Brain pericyte (primary cell): ENCODE measurements around the gene TBX2.

Experiments used
- DNase-seq: peaks from one replicate; pipeline ENCODE4 v3.0.0-alpha.2; 2012; ENCODE audit warnings: low read depth, low spot score

The TBX2 gene

DNA sequence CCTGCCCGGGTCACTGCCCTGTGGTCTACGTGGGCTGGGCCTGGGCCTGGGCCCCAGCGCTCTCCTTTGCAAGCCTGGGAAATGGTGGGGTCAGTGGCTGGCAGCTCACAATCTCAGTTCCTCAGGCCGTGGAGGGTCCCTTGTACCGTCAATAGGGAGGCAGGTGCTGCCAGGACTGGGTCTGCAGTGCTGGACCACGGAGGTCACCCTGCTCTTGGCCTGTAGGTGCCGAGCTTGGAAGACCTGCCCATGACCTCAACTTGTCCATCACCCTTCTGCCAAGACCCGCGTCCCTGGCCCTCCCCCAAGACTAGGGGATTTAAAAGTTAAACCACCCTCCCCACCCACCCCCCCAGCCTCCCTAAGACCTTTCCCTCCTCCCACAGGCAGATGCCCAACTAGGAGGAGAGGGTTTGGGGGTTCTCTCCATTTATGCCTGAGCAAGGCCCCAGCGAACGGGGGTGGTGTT lies 2.5 kb downstream of the TBX2 start:
- DNase-seq, result no peak

DNA sequence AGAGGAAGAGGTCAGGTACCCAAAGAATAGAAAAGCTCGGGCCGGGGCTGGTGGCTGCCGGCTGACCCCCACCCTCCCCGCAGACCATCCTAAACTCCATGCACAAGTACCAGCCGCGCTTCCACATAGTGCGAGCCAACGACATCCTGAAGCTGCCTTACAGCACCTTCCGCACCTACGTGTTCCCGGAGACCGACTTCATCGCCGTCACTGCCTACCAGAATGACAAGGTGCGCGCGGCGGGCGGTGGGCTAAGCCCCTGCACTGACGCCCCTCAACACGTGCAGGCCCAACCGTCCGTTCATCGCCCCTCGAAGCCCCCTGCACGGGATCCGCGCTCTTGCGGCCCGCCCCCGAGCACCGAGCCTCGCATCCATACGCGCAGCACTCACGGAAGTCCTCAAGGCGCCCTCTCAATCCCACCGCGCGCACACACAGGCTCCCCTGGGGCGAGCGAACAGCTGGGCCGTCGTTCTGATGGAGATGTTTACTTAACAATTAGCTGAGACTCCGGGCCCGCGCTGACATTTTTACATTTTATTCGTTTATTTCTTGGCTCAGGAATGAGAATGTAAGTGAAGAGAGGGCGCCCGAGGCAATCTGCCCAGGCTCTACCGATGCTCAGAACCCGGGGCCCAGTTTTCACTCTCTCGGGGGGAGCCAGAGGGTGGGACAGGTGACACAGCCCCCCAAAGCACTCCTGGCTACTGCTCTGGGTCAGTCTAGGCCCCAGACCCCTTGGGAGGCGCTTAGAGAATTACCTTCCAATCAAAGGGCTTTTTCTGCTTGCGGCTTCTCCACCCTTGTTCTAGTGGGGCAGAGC lies 3.5 kb downstream of the TBX2 start:
- no peak for DNase-seq

DNA sequence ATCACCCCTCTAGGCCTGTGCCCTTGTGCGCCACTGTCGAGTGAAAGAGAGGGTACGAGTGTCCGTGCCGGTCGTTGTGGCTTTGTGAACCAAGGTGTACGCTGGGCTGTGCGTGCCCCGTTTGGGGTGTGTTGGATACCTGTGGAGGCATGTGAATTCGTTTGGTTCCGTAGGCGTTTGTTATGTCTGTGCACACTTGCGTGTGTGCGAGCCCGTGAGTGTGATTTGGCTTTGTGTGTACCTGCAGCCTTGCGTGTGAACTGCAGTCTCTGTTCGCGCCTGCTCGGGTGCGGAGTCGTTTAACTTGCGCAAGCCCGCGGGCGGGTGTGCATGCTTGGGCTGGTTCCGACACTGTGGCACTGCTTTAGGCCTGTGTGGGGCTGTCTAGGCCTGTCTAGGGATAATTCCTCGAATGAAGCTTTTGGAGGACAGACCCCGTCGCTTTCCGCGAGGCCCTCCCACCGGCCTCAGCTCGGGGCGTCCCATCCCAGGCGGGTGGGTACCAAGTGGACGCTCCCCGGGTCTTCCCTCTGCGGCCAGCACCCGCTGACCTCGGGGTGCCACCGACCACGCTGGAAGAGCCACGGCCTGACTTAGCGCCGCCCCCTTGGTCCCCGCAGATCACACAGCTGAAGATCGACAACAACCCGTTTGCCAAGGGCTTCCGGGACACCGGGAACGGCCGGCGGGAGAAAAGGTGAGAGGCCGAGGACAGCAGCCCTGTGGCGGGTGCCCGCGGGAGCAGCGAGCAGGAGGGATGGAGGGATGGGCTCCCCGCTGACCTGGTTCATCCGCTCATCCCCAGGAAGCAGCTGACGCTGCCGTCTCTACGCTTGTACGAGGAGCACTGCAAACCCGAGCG lies 4.4 kb downstream of the TBX2 start:
- no peak for DNase-seq

DNA sequence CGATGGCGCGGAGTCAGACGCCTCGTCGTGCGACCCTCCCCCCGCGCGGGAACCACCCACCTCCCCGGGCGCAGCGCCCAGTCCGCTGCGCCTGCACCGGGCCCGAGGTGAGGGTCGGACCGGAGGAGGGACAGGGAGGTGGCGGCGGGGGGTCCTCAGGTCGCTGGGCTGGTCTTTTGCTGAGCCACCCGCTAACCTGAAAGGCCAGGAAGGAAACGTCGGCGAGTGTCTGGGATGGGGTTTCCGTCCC lies 4.9 kb downstream of the TBX2 start:
- DNase-seq, result no peak

- DNase-seq, result no peak
Measured at GRCh38 chr17:61404913-61405685, 5.5 kb downstream of the TBX2 start.

DNA sequence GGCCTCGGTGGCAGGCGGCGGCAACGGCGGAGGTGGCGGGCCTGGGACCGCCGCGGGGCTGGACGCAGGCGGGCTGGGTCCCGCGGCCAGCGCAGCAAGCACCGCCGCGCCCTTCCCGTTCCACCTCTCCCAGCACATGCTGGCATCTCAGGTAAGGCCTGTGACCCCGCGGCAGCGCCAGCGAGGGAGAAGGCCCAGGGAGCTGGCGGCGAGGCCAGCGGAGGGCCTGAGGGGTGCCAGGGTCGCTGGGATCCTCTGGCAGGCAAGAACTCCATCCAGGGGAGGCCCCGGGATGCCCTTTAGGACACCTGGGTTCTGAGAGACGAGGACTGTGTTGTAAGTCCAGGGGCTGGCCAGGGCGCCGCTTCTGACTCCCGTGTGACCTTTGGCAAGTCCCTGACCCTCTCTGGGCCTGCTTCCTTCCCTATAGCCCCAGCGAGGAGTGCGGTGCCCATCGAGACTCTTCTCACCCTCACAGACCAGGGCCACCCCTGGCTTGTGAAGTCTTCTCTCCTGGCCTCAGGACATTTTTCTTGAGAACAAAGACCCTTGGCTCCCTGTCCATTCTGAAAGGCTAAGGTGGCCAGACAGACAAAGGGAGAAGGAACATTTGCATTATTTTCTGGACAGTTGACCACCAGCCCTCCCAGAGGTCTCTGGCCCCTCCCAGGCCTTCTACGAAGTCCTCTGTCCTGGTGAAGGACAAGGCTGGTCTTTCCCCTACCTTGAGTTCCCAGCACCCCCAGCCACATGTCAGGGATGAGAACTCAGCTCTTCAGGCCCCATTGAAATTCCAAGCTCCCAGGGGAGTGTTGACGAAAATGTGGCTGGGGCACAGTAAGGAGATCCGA lies 6.3 kb downstream of the TBX2 start:
- no peak for DNase-seq

GRCh38 chr17:61406537-61406845 lies 6.8 kb downstream of the TBX2 start:
- DNase-seq, result no peak

- no peak for DNase-seq
Measured at GRCh38 chr17:61406971-61407911, 7.6 kb downstream of the TBX2 start.

DNA sequence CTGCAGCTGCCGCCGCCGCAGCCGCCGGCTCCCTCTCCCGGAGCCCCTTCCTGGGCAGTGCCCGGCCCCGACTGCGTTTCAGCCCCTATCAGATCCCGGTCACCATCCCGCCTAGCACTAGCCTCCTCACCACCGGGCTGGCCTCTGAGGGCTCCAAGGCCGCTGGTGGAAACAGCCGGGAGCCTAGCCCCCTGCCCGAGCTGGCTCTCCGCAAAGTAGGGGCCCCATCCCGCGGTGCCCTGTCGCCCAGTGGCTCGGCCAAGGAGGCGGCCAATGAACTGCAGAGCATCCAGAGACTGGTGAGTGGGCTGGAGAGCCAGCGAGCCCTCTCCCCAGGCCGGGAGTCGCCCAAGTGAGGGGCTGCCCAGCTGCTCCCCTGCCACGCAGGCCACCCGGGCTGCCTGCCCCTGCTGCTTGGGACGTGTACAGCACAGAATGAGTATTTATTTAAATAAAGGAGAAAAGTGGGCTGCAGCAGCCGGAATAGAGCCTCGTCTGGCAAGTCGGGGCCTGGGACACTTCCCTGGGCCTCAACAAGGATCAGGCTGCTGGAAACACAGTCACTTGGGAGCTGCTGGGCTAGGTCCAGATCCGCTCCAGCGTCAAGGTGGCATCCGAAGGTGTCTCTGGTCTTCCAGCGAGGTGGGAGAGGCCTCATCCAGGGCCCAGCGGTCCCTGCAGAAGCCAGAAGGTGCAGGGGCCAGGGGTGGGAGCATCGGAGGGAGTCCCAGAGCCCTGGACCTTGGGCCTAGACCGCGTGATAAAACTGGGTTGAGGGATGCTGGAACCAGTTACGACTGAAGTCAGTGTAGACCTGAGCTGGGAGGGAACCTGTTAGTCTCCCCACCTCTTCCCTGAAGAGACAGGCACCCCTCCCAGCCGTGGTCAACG lies 8.8 kb downstream of the TBX2 start:
- no peak for DNase-seq

- DNase-seq, result no peak
Measured at GRCh38 chr17:61409301-61410112, 9.9 kb downstream of the TBX2 start.

DNA sequence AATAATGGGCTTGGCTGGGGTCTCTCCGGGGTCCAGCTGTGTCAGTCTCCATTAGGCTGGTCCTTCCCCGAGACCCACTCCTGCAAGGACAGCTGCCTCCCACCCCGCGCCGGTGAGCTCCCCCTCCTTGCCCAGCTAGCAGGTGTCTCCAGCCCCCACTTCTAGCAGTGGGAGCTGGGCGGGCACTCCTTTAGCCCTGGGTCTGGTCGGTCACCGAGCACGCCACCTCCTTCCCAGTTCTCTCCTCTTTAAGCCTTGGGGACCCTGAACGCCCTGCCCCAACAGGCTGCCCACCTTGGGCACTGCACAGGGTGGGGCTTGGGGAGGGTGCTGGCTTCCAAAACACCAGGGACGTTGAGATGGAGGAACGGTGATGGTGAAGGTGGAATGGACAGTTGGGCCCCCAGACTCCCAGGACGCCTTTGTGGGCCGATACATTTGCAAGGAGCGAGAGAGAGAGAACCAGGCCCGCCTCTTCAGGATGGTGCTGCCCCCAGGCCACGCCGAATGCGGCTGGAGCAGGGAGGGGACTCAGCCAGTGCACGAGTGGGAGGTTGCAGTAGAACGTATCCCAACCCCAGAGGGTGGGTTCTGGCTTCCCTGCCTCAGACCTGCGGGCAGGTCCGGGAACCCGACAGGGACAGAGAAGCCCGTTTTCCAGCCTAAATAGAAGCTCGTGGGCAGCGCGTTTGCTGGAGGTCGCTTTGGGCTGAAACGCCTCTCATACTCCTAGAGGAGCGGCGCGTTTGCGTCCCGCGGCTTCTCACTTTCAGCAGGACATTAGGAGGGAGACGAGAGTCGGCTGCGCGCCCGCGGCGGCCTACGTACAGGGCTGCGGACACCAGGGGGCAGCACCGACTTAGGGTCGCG lies 10.7 kb downstream of the TBX2 start:
- no peak for DNase-seq

GRCh38 chr17:61411011-61411260 lies 11.3 kb downstream of the TBX2 start:
- no peak for DNase-seq

- no peak for DNase-seq
Measured at GRCh38 chr17:61411261-61412142, 11.9 kb downstream of the TBX2 start.

- DNase-seq, result no peak
Measured at GRCh38 chr17:61412143-61412859, 12.7 kb downstream of the TBX2 start.

DNA sequence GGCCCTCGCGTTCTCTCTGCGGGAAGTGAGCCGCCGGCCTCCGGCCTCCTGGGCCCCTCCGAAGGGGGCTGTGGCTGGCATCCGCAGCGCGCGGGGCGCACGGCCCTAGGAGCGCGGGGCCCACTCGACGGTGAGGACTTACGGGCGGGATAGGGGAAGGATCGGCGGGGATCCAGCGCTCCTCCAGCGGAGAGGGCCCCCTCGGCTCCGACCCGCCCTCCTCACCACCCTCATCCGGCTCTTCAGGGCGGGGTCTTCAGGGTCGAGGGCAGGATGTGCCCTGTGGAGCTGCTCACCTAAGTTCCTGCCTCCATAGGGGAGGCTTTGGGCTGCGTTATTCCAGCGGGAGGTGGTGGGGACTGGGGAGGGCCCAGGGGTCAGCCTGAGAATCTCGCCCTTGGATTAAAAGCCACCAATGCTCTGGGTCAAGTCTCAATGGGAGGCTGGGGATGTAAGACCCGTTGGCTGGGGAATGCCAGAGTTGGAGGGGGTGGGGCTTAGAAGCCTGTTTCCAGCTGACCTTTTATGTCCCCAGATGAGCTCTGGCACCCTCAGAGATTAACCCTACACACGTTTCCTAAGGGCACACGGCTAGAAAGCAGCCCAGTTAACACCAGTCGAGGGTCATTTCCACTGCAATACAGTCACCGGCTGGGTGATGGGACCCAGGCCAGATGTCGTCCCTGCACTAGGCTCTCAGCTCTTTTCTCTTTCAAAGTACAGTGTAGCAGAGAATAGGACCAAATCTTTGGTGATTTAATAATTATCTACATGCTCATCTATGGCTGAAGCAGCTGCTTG lies 13.4 kb downstream of the TBX2 start:
- no peak for DNase-seq
